Measurements from ENCODE around the gene DHRS3.

The DHRS3 gene

DNA sequence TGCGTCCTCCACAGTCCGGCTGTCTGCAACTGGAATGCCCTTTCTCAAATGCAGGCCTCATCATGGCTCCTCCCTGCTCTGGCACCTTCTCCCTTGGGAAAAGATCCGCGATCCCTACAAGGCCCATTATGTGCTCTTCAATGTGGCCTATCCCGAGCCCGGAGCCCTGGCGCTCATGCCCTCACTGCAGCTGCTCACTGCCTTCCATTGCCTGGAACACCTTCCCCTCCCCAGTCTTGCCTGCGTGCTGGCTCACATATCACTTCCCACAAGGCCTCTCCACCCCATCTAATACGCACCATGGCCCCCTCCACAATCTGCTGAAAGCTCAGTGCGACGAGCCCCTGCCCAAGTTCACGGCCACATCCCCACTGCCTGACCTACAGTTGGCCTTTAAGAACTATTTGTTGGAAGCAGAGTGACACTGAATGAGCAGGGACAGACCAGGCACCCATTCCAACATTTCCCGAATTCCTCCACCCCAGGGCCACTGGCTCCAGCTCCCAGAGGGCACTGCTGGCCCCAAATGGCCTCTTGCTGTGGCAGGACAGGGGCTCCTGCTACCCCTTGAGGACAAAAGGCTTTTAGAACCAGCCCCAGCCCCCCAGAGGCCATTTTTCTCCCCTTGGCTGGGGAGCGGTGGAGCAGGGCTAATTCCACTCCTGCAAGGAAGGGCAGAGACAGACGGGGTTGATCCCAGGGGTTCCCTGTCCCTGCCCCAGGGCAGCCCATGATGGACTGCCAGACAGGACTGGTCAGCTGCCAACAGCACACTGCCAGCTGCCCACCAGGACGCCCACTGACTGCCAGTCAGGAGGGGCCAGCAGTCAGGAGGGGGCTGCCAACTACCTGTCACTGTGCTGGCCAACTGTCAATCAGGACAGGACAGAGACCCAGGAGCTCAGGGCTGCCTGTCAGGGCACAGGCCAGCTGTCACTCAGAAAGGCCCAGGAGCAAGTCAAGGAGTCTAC, 64.8 kb downstream of the DHRS3 start:
- no peak for DNase-seq (ENCODE audit: low spot score)

DNA sequence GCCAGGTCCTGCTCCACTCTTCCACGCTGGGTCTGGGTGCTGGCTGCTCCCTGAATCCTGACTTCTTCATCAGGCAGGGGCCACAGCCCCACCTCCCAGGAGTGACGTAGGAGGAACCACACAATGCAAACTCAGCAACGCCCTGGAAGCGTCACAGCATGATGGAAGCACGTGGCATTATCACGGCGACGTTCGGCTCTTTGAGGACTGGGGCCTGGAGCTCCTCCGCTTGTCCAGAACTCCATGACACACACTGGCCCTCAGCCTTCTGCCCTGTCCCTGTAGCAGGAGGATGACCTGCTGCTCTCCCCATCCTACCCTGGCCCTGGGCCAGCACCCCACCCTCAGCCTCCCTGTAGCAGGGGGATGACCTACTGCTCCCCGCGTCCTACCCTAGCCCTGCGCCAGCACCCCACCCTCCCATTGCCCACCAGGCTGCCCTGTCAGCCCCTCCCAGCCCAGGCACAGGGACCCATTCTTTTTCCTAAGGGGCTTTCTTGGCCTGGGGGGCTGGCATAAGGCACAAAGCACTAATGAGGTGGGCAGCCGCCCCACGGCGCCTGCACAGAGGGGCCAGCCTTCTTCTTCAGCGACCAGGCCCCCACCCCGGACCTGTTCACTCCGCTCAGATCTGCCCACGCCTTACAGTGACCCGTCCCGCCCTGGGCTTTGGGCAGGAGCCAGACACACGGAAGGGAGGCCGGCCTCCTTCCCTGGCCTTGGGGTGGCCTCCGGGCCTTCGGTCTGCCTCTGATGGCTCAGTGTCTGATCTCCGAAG, 65.7 kb downstream of the DHRS3 start:
- DNase-seq (ENCODE audit: low spot score): no peak

DNA sequence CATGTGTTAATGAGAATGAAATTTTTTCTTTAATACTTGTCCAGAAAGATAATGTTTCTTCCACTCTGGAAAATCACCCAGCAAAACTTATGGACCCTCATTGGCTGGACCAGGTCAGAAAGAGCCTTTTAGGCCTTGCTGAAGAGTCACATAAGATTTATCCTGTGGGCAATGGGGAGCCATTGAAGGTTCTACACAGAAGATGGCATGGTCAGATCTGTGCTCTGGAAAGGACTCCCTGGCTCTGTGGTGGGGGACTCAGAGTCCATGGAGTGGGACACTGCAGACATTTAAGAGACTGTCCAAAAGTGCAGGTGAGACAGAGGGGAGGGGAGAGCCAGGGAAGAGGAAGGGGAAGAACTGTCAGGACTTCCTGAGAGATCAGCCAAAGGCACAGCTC, 66.4 kb downstream of the DHRS3 start:
- DNase-seq (ENCODE audit: low spot score): no peak

DNA sequence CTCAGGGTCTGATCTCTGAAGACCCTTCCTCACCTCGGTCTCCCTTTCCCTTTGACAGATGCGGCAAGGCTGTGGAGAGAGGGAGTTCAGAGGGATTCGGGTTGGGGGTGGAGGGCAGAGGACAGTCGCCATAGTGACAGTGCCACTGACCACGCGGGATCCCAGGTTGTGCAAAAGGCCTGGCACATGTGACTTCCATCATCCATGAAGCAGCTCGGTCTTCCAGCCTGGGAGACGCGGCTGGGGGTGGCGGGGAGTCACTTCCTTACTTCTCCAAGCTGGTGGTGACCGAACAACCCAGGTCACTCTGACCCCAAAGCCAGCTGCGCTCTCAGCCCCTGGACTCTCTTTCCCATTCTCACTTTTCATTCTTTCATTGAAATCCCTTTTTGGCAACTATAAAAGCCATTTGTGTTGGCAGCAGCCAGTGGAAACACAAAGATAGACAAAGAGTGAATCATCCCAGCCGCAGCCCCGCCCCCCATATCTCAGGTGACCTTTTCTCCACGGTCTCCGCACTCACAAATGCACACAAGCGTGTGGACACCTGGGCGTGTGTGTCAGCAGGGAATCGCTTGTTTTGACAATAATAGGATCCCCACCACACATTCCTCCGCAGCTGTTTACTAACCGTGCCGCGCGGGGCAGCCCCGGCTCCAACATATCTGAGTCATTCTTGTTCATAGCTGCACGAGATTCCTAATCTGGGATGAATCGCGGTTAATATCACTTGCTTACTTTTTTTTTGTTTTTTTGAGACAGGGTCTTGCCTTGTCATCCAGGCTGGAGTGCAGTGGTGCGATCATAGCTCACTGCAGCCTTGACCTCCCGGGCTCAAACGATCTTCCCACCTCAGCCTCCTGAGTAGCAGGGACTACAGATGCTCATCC, 68.3 kb downstream of the DHRS3 start:
- no peak for DNase-seq (ENCODE audit: low spot score)

DNA sequence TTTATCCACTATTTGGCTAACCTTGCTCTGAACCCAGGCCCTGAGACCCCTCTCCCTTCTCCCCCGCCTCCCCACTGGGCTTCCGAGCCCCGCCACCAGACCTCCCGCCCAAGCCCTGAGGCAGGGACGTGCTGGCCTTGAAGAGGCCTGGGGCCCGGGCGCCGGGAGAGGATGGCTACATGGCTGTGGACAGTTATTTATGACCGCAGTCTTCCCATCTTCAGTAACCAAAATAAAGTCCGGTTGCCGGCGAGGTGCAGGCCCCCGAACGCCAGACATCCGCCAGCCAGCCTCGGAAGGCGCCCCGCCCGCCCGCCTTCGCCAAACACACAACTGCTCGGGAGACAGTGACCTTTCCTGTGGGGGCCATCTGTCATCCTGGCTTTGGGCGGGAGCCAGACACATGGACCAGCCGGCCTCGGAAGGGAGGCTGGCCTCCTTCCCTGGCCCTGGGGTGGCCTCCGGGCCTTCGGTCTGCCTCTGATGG, 69.0 kb downstream of the DHRS3 start:
- no peak for DNase-seq (ENCODE audit: low spot score)

DNA sequence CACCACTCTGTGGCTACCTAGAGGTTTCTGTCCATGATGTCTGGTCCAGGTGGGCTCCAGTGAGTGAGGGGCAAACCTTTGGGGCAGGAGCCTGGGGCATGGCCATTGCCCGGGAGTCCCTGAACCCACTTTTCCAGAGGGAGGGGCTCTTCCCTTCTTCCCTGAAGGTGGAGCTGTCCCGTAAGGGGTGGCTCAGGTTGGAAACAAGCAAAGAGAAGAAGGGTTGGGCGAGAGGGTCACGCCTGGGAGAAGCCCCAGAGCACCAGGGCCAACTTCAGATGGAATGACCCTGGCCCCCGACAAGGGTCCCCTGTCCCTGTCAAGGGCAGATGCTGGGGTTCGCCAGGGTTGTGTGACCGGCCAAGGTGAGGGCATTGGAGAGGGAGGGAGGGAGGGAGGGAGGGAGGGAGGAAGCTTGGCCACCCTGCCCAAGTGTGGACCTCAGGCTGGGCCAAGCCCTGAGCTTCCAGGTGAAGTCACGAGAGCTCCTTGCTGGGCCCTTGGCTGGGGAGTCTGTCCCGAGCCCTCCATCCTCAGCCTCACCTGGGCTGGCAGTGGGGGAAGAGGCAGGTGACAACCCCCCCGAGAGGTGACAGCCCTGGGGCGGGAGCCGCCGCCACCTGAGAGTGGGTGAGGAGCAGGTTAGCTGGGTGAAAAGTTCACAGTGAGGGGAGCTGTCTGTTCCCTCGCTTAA, 69.6 kb downstream of the DHRS3 start:
- no peak for DNase-seq (ENCODE audit: low spot score)

DNA sequence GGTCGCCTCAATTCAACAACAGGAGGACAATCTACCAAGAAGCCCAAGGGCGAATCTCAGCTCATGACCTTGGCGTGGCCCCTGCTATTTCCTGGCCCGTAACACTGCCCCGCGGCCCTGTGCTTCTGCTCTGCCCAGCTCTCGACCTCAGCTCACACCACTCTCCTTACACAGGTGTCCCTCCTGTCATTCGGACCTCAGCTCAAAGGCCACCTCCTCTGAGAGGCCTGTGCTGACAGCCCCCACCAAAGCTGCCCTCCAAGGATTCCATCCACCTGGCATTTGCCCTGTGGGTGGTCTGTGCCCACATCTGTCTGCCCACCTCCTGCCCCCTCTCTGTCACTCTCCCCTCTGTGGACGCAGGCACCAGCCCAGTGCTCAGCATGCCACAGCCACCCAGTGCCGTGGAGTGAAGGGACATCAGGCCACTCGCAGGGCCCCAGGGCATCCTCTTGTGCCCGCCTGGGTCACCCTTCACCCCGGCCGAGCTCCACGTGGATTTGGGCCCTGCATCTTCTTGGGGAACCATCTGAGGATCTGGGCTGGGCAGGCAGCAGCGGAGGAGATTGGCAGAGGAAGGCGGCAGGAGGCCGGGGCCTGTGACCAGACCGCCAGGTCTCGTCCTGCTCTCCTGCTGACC, 70.3 kb downstream of the DHRS3 start:
- DNase-seq (ENCODE audit: low spot score): no peak

DNA sequence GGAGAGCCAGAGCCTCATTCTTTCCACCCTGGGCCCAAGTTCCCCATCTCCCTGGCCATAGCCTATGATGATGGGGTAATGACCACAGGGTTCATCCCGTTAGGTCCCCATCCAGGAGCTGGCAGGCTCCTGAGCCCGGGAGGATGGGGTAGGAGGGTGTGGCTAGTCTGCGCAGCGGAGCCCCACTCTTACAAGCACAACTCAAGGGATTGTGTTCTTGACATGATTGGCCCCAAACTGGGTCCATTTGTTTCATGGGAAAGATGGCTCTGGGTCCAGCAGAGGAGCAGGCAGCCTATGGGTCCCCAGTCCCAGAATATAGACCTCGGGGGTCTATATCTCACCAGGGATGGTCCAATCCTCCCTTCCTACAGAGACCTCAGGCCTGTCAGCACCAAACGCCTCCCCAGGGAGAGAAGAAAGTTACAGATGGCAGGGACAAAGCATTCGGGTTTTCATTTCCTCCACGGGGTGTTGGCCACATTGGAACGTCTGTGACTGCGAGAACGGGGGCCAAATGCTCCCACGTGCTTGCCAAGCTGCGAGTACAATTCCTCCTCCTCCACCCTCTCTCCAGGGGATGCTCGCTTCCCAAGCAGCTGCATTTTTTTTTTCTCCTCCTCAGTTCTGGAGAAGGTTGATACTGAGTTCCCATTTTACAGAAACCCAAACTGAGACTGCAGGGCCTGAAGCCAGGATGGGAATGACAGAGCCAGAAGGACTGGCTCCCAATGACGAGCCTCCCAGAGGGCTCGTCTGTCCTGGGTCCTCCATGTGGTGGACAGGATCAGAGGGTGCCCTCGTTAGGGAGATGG, 71.0 kb downstream of the DHRS3 start:
- DNase-seq (ENCODE audit: low spot score): no peak

DNA sequence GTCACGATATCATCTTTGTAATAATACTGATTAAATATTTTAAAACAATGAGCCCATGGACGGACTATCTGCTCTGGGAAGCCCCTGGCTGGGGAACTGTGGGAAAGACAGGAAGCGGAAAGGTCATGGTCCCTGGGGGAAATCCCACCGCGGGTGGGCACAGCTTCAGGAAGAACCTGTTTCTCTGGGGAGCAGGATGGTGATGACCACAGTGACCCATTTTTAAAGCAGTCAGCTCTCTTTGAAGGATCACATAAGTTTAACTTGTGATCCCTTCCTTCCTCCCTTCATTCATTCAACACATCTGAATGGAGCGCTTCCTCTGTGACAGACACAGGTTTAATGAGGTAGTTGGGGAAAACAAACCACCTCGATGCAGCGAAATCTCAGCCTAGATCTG, 73.0 kb downstream of the DHRS3 start:
- DNase-seq (ENCODE audit: low spot score): no peak

DNA sequence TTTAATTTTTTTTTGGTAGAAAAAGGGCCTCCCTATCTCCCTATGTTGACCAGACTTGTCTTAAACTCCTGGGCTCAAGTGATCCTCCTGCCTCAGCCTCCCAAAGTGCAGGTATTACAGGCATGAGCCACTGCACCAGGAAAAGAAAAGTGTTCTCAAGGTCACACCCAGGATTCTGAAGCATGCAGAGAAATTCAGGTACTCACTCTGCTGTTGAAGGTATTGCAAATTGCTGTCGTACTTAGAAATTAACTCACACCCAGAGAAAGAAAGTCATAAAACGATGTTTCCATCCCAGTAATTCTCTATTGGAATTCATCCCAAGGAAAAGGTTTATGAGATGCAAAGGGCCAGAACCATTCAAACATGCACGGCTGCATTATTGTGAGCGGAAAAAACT, 73.7 kb downstream of the DHRS3 start:
- no peak for DNase-seq (ENCODE audit: low spot score)

DNA sequence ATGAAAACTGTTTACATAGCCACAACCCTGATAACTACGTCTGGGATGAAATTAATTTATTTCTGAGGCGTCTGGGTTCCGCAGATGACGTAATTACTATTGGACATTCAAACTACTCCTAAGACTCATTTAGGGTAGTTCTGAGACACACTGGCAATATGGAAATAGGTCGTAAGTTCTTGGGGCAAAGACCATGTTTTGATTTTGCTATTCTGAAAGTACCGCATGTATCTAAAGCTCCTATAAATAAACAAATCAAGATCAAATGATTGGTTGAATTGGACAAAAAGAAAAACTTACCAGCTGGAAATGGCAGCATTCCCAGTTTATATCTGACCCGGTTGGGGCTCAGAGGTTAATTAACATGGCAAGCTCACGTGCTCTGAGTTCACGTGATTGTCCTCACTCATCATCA, 74.3 kb downstream of the DHRS3 start:
- no peak for DNase-seq (ENCODE audit: low spot score)

DNA sequence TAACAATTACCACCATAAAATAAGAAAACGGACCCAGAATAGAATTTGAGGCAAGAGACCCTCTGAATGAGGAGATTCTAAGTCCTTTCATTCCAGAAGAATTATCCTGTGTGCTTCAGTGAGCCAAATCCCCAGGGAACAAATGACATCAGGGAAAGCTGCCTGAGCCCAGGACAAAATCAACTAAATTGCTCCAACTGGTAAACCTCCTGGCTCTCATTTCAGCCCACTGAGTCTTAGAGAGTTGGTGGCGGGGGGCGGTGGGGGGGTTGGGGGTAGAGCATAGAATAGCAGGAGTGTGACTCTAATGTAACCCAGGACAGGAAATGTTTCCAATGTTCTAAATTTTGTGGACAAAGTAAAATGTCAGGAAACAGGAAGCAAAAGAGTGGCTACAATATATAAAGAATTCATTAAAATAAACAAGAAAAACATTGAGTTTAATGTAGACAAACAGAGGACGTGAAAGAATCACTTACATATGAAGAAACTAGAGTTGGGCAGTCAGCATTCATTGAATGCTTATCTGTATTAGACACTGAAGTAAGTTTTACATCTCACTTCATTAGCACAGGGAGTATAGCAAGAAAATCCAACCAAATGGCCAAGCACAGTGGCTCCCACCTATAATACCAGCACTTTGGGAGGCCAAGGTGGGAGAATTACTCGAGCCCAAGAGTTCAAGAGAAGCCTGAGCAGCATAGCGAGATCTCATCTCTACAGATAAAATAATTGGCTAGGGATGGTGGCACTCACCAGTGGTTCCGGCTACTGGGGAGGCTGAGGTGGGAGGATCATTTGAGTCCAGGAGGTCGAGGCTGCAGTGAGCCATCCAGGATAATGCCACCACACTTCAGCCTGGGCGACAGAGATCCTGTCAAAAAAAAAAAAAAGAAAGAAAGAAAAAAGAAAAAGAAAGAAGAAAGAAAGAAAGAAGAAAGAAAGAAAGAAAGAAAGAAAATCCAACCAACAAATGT, 75.1 kb downstream of the DHRS3 start:
- DNase-seq (ENCODE audit: low spot score): no peak

DNA sequence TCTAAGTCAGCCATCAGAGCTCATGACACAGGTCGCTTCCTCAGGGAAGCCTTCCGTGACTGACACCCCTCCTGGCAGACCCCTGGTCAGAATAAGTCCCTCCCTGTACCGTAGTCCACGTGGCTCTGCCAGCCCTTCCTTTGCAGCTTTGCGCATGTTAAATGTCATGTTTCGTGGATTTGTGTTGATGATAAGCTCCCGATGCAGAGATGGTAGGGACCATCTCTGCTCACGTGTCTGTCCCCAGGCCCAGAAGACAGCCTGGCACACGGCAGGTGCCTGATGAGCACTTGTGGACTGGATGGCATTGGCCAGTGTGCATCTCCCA, 75.9 kb downstream of the DHRS3 start:
- no peak for DNase-seq (ENCODE audit: low spot score)

DNA sequence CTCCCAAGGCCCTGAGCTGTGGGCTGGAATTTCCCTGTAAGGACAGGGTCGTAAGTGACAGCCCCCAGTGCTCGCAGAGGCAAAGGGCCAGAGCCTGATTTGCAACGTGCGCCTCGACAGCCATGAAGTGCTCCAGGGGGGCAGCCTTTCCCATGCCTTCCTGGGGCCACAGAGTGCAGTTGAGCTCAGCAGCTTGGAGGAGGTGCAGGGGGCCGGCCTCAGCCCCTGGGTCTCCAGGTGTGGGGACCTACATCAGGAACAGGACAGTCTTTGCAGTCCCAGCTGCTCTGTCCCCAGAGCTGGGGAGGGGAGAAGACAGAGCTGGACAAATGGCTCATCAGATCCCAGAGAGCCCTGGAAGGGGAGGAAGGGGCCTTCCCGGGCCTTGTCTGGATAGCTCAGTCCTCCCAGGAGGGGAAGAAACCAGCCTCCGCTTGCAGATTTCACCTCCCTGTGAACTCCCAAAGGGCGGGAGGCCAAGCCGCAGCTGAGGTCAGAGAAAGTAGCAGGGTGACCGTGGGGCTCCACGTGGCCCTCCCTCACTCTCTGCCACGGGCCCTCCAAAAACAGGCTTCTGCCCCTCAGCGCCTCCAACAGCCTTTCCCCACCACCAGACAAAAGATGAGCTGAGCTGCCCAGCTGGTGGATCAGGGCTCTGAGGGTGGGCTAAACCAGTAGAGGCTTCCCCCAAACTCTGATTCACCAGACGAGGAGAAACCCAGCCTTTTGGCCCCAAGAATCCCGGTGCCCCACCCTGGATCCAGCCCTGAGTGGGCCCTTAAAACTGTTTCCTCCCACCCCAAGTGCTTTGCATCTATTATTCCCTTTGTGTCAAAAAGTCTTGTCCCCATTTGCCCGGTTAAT, 76.5 kb downstream of the DHRS3 start:
- DNase-seq (ENCODE audit: low spot score): no peak

DNA sequence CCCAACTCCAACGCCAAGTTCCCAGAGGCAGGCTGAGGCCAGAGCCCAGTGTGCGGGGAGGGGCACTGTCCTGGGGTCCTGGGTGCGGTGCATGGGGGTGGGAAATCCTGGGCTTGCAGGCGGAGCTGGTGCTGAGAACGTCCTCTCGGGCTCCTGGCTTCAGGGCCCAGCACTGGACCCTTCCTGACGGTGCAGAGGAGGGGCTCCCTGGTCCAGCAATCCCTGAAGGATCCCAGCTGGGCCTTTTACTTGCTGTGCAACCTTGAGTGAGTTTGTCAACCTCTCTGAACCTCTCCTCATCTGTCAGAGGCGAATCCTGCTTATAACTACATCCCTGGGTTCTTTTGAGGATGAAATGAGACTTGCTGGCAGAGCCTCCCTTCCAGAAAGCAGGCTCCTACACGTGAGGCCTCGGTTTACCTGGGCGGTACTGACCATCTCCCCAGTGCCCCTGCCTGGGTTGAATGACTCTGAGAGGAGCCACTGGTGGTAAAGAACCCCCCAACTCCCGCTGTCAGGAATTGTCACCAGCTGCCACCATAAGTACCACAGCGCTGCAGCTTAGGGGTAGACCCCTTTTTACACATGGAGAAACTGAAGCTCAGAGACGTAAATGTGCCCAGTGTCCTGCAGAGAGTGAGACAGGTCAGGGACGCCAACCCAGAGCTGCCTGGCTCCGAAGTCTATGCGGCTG, 77.3 kb downstream of the DHRS3 start:
- DNase-seq (ENCODE audit: low spot score): no peak

DNA sequence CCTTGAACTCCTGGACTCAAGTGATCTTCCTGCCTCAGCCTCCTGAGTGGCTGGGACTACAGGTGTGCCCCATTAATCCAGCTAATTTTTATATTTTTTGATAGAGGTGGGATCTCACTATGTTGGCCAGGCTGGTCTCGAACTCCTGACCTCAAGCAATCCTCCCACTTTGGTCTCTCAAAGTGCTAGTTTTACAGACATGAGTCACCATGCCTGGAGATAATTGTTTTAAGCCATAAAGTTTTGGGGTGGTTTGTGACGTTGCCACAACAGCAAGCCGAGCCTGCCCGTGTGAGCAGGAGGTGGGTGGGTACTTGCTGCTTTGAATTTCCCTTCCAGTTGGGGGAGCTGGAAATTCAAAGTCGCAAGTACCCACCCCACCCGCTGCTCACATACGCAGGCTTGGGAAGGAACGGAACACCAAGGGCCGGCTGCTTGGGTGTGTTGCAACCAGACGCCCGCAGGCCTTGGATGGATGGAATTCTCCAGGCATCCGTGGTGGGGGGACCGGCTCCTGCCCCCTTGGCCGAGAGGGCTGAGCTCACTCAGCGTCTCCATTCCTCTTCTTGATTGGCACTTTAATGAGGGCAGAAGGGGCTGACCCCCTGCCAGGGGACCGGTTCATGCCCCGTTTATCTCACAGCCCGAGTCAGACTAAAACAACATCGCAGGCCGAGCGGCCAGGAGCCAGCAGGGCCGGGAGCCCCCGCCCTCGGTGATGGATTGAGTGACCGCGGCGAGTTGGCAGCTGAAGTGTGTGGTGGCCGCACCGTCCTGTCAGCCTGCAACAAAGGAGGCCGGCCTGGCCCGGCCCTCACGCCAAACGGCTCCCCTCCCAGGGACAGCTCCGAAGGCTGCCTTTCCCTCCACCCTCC, 78.1 kb downstream of the DHRS3 start:
- peak; percentile 70 for DNase-seq (ENCODE audit: low spot score)
